G401 (cell line): Measurements from ENCODE around the gene ENKD1. TPM values are rescaled to one million over a fixed set of nuclear protein-coding genes. Genes with fewer than 3 reads are reported as not detected.

ENCODE experiments used
- DNase-seq: peaks from one replicate; pipeline ENCODE4 v3.0.0-alpha.2; 2015; ENCODE audit warnings: low spot score
- in situ Hi-C: cut with HindIII; loops from 2 replicates; pipeline ENCODE4 v1.10.0; 2016; ENCODE audit warnings: low sequenced_read_pairs, mixed read lengths
- total RNA-seq: library from RNA; depleted of rRNA; stranded (reverse); fragments of >200 nt; shearing (Covaris generic); gene quantifications from 2 replicates; pipeline ENCODE4 v1.2.3, GENCODE V29; 2014

The ENKD1 gene
- total RNA-seq, 1 experiment from 2014 or later = 2.1 TPM

DNA sequence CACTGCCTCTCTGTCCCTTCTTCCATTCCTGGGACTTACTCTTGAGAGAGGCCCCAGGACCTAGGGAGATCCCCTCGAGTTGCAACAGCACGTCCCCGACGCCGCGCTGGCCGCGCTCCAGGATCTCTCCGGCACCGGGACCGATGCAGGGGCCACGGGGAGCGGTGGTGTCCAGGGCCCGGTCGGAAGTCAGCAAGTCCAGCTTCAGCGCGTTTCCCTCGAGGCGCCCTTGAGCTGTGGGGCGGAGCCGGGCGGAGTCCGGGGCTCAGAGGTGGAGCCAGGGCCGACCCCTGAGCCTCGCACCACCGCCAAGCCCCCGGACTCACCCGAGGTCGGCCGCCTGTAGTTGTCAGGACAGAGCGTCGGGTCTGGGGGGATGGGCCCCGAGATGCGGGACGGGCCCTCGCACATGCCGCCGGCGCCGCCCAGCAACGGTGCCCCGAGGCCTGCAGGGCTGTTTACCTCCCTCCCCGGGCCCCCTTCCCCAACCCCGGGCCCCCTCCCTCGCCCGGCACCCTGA, 458 bp downstream of the ENKD1 start:
- DNase-seq = no peak
- in situ Hi-C loops = no loop called here

- DNase-seq = no peak
- in situ Hi-C loops = no loop called here
Measured at GRCh38 chr16:67665598-67665997, 952 bp downstream of the ENKD1 start.

GRCh38 chr16:67664871-67665270, 1.7 kb downstream of the ENKD1 start:
- in situ Hi-C loops = no loop called here

GRCh38 chr16:67664258-67664657, 2.3 kb downstream of the ENKD1 start:
- in situ Hi-C loops = no loop called here
- peak; percentile 92 for DNase-seq

More at GRCh38 chr16:67664871-67665270, 1.7 kb downstream of the ENKD1 start:
- DNase-seq = no peak

GRCh38 chr16:67663877-67664222, 2.7 kb downstream of the ENKD1 start:
- in situ Hi-C loops = no loop called here
- no peak for DNase-seq

- no peak for DNase-seq
- in situ Hi-C loops = no loop called here
Measured at GRCh38 chr16:67663151-67663876, 3.2 kb downstream of the ENKD1 start.

DNA sequence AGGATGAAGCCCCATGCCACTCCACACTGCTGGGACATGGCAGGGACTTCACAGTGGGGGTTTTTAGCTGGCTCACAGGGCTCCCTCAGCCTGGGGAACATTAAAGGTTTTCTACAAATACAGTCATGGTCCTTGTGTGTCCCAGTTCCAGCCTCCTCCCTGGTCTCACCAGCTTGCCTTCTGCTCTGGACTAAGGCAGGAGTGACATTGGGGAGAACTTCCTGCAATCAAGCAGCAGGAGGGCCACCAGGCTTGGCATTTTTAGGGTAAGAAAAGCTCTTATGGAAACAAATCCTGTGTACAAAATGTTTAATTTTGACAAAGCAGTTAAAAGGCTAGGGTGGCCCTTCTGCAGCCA, 3.9 kb downstream of the ENKD1 start:
- no peak for DNase-seq
- in situ Hi-C loops = no loop called here

DNA sequence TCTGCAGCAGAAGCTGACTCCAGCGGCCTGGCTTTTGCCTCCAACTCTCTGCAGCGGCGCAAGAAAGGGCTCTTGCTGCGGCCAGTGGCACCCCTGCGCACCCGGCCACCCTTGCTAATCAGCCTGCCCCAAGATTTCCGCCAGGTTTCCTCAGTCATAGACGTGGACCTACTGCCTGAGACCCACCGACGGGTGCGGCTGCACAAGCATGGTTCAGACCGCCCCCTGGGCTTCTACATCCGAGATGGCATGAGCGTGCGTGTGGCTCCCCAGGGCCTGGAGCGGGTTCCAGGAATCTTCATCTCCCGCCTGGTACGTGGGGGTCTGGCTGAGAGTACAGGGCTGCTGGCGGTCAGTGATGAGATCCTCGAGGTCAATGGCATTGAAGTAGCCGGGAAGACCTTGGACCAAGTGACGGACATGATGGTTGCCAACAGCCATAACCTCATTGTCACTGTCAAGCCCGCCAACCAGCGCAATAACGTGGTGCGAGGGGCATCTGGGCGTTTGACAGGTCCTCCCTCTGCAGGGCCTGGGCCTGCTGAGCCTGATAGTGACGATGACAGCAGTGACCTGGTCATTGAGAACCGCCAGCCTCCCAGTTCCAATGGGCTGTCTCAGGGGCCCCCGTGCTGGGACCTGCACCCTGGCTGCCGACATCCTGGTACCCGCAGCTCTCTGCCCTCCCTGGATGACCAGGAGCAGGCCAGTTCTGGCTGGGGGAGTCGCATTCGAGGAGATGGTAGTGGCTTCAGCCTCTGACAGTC, 4.5 kb downstream of the ENKD1 start:
- in situ Hi-C loops = no loop called here

GRCh38 chr16:67661101-67661761, 5.3 kb downstream of the ENKD1 start:
- in situ Hi-C loops = no loop called here
- DNase-seq = peak; percentile 73

More for the DNA sequence above, 4.5 kb downstream of the ENKD1 start:
- no peak for DNase-seq

- in situ Hi-C loops = no loop called here
- peak; percentile 99 for DNase-seq
Measured at GRCh38 chr16:67660564-67661028, 6.0 kb downstream of the ENKD1 start, which contains the start of gene PARD6A. Gene PARD6A (plus strand): TSS chr16:67660960. CDS start chr16:67661039, 79 bp downstream.

DNA sequence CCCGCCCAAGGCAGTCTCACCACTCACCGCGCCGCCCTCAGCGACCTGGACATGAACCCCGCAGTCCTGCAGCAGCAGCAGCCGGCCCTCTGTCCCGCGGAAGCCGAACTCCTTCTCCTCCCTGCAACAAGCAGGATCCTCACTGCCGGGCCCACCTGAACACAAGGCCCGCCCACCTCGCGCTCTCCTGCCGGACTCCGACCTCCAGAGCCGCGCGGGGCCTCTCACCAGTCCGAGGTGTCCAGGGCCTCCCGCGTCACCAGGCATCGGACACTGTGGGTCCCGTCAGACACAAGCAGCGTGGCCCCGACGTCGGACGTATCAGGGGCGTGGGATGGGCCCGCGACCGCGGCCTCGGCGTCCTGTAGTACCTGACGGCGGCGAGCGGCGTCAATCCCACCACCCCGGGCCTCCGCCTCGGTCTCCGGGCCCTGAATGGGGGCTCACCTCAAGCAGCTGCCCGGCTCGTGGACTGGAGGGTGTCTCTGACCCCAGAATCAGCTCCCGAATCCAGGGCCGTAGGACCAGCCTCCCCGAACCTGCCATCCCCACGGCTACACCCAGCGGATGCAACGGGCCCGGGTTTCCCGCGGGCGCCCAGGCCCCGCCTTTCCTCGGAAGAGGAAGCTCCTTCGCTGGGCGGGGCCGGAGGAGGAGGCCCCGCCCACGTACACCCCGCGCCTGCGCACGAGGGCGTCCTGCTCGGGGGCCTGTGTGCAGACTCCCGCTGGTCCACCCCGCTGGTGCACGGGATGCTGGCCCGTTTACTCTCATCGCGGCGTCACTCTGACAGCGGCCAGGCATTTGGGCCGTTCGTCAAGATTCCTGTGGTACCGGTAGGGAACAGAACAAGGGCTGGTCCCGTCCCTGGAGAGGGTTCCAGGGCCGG, 6.6 kb downstream of the ENKD1 start, which contains the start of gene ACD:
TSS of gene ACD (minus strand) at position 586 of the 889 bp plus-strand sequence. CDS start at position 546, 40 bp downstream.
- in situ Hi-C loops = no loop called here
- peak; percentile 94 for DNase-seq

DNA sequence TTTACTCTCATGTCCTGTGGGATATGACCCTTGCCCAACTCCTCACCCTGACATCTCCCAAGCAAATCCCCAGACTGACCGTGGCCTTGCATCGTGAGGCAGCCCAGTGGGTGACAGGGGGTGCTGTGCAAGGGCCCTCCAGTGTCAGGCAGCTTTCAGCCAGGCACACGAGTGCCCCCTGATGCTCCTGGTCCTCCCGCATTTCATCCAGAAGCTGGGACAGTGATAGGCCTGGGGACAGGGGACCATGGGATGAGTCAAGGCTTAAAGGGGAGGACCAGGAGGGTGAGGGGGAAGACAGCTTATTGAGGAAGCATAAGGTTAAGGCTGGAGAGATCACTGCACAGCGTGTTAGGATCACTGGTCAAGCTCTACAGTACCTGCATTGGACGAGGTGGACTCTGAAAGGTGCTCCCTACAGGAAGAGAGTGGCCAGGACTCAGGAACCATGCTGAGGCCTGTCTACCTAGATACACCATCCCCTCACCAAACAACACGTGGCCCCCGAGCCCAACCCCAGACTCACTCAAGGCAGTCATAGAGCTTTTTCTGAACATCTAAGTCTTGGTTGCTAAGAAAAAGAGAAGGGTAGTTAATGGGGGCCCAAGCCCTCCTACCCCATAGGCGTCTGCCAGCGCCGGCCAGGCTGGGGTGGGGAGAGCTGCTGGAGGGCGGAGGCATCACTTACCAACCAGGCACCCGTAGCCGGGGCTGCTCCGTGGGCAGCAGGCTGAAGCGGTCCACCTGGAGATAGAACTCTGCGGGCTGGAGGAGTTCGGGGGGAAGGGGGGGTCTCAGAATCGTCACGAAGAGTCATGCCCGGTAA, 7.5 kb downstream of the ENKD1 start:
- no peak for DNase-seq
- in situ Hi-C loops = no loop called here

DNA sequence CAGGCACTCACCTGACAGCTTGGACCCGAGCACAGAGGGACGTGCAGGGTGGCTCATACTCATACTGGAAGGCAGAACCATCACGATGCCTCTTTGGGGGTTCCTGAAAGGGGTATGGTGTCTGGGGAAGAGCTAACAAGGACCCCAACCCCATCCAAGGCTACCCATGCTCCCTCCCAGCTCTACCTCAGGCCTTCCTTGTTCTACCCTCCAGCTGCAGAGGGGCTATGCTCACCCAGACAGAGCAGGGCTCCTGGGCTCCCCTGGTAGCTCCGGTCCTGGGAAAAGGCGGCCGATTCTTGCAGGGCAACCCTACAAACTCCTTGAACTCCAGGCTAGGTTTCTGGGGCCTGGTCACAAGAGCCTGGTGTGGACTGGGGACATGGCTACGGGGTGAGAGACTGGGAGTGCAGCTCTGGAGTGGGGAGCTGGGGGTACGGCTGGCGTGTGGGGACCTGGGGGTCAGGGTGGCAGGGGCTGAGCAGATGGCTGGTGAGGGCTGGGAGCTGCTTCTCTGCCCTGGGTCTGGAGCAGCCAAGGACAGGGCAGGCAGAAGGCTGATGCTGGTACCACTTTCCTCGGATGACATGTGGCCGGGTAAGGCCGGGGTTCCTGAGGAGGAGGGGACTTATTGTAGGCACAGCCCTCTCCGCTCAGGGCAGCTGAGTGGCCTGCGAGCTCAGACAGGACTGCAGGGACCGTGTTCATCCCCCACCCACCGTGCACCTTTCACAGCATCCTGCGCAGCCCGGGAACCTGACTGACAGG, 8.6 kb downstream of the ENKD1 start:
- in situ Hi-C loops = no loop called here
- DNase-seq = no peak

DNA sequence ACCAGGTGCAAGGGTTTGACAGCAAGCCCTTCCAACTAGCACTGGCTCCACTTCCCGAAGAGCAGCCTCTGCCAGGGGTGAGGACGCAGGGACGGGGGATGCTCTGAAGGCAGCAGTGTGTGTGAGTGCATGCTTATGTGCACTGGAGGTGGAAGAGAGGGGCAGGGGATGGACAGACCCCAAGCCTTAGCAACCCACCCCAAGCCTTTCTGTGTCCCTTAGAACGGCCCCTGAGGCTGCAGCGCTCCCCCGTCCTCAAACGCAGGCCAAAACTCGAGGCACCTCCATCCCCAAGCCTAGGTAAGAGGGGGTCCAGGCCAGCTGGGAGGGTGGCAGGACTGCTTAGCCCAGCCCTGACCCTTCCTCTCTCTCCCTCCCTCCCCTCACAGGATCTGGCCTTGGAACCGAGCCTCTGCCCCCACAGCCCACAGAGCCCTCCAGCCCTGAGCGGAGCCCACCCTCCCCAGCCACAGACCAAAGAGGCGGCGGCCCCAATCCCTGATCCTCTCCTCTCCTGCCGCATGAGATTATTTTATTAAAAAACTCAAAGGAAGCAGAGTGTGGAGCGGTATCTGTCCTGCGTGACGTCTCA, 9.4 kb downstream of the ENKD1 start:
- in situ Hi-C loops = no loop called here
- DNase-seq = no peak

- in situ Hi-C loops = no loop called here
Measured at GRCh38 chr16:67656344-67657016, 10.1 kb downstream of the ENKD1 start.

GRCh38 chr16:67655363-67655762, 11.2 kb downstream of the ENKD1 start:
- in situ Hi-C loops = no loop called here
- DNase-seq = no peak

More at GRCh38 chr16:67656344-67657016, 10.1 kb downstream of the ENKD1 start:
- no peak for DNase-seq
